HL-60 (cell line): ENCODE results near the gene PHF19.

Source experiments
- DNase-seq, 2 experiments: peaks; one replicate each; pipeline ENCODE4 v3.0.0-alpha.2; 2010 to 2020; ENCODE audit warnings: low read depth in 1 of 2, low spot score in 1 of 2
- H3K27ac ChIP-seq: fragments of 250-450 bp; sonication (Bioruptor Pico); replicated peaks from 2 replicates; pipeline ENCODE4 v1.5.1; 2020; ENCODE audit warnings: mild to moderate bottlenecking, moderate library complexity
- H3K27me3 ChIP-seq: fragments of 250-450 bp; sonication (Bioruptor Pico); 2 replicates; pipeline ENCODE4 v1.5.1; 2021; ENCODE audit warnings: mild to moderate bottlenecking, moderate library complexity; ENCODE audit not compliant: insufficient read depth, poor library complexity, severe bottlenecking
- H3K4me3 ChIP-seq: replicated peaks from 2 replicates; pipeline ENCODE4 v1.5.1; 2011; ENCODE audit warnings: mild to moderate bottlenecking, control low read depth, low read length; ENCODE audit not compliant: insufficient read depth
- CTCF ChIP-seq: IDR thresholded peaks from one replicate; pipeline ENCODE4 v1.5.1; 2011; ENCODE audit warnings: low read length, control low read depth, inconsistent platforms; ENCODE audit not compliant: insufficient read depth
- GABPA ChIP-seq: IDR thresholded peaks from 2 replicates; pipeline ENCODE4 v1.6.1; 2012; ENCODE audit warnings: low read depth
- POLR2AphosphoS5 ChIP-seq: IDR thresholded peaks from 2 replicates; pipeline ENCODE4 v1.6.1; 2012; ENCODE audit warnings: low read depth
- REST ChIP-seq: IDR thresholded peaks from 2 replicates; pipeline ENCODE4 v1.6.1; 2012; ENCODE audit warnings: low read depth; ENCODE audit not compliant: insufficient replicate concordance
- SPI1 ChIP-seq: IDR thresholded peaks from 2 replicates; pipeline ENCODE4 v1.6.1; 2012; ENCODE audit warnings: low read depth, mild to moderate bottlenecking, borderline replicate concordance

Gene PHF19

GRCh38 chr9:120895951-120896350 is 19.0 kb upstream of the PHF19 start:
- no peak for DNase-seq
- H3K27ac ChIP-seq: no peak overlapping the region
- no peak overlapping the region for H3K4me3 ChIP-seq
- no peak for TF ChIP-seq SPI1
- no peak for TF ChIP-seq POLR2AphosphoS5
- no peak for TF ChIP-seq CTCF
- no peak for TF ChIP-seq GABPA
- TF ChIP-seq REST: no peak
- no peaks in the 10 kb centered on the region for H3K27me3 ChIP-seq

GRCh38 chr9:120894321-120895148 is 17.5 kb upstream of the PHF19 start:
- no peaks in the 10 kb centered on the region for H3K27me3 ChIP-seq
- no peak overlapping the region for H3K4me3 ChIP-seq
- no peak overlapping the region for H3K27ac ChIP-seq
- TF ChIP-seq REST (no peak), CTCF (no peak), GABPA (no peak), POLR2AphosphoS5 (no peak), SPI1 (no peak)
- no peak for DNase-seq

- Histone ChIP-seq H3K27me3 (no peaks in the 10 kb centered on the region), H3K27ac (no peak overlapping the region), H3K4me3 (no peak overlapping the region)
- no peak for TF ChIP-seq REST
- no peak for TF ChIP-seq POLR2AphosphoS5
- no peak for TF ChIP-seq SPI1
- DNase-seq: no peak
These were observed 16.8 kb upstream of the PHF19 start for GRCh38 chr9:120893611-120894307.
